DMS 273 (cell line): ENCODE results near the gene SPNS3.
A peak's percentile ranks its signal among the peaks of the same experiment; 100 is the strongest.

Source experiments
- DNase-seq: peaks from one replicate; lab custom pipeline; 2025; ENCODE audit not compliant: unreplicated experiment; lab: John Stamatoyannopoulos, UW

Gene SPNS3

GRCh38 chr17:4507361-4508111 lies 73.8 kb downstream of the SPNS3 start:
- no peak for DNase-seq

- DNase-seq, result no peak
Observed at GRCh38 chr17:4508207-4508606, 74.5 kb downstream of the SPNS3 start.

GRCh38 chr17:4509401-4509800 lies 75.7 kb downstream of the SPNS3 start:
- peak; percentile 28 for DNase-seq

- no peak for DNase-seq
Observed at GRCh38 chr17:4509923-4510617, 76.3 kb downstream of the SPNS3 start.

GRCh38 chr17:4510618-4510941 lies 76.8 kb downstream of the SPNS3 start:
- no peak for DNase-seq

- DNase-seq, result no peak
Observed at GRCh38 chr17:4511199-4511932, 77.6 kb downstream of the SPNS3 start.

GRCh38 chr17:4512156-4513112 lies 78.7 kb downstream of the SPNS3 start:
- DNase-seq, result no peak

GRCh38 chr17:4513113-4514032 lies 79.6 kb downstream of the SPNS3 start:
- no peak for DNase-seq

- no peak for DNase-seq
Observed at GRCh38 chr17:4514206-4514605, 80.5 kb downstream of the SPNS3 start.

GRCh38 chr17:4514779-4515178 lies 81.0 kb downstream of the SPNS3 start:
- DNase-seq, result no peak

GRCh38 chr17:4515501-4515900 lies 81.8 kb downstream of the SPNS3 start:
- no peak for DNase-seq

GRCh38 chr17:4516735-4517134 lies 83.0 kb downstream of the SPNS3 start:
- DNase-seq, result no peak

GRCh38 chr17:4518901-4519300 lies 85.2 kb downstream of the SPNS3 start:
- DNase-seq, result no peak

- no peak for DNase-seq
Observed at GRCh38 chr17:4519361-4519788, 85.6 kb downstream of the SPNS3 start.

- DNase-seq, result no peak
Observed at GRCh38 chr17:4520060-4520893, 86.5 kb downstream of the SPNS3 start.

GRCh38 chr17:4520894-4521600 lies 87.3 kb downstream of the SPNS3 start:
- DNase-seq, result no peak

- no peak for DNase-seq
Observed at GRCh38 chr17:4522661-4523060, 88.9 kb downstream of the SPNS3 start.

GRCh38 chr17:4523946-4524345 lies 90.2 kb downstream of the SPNS3 start:
- no peak for DNase-seq
